SK-N-MC (cell line): Measurements from ENCODE around the gene AANAT.

Experiments
- EZH2 ChIP-seq: fragments of 200-600 bp; sonication (generic); IDR thresholded peaks from one replicate; pipeline ENCODE4 v1.6.1; 2017; ENCODE audit warnings: antibody characterized with exemption
- FOXP2 ChIP-seq: optimal IDR thresholded peaks from 2 replicates; pipeline ENCODE3; 2011; ENCODE audit warnings: mild to moderate bottlenecking, moderate library complexity; ENCODE audit not compliant: insufficient read depth; ENCODE audit errors: extremely low read length, control extremely low read depth
- POLR2AphosphoS5 ChIP-seq: IDR thresholded peaks from 2 replicates; pipeline ENCODE4 v1.6.1; 2012; ENCODE audit warnings: mild to moderate bottlenecking, low read depth, low read length, borderline replicate concordance

DNA sequence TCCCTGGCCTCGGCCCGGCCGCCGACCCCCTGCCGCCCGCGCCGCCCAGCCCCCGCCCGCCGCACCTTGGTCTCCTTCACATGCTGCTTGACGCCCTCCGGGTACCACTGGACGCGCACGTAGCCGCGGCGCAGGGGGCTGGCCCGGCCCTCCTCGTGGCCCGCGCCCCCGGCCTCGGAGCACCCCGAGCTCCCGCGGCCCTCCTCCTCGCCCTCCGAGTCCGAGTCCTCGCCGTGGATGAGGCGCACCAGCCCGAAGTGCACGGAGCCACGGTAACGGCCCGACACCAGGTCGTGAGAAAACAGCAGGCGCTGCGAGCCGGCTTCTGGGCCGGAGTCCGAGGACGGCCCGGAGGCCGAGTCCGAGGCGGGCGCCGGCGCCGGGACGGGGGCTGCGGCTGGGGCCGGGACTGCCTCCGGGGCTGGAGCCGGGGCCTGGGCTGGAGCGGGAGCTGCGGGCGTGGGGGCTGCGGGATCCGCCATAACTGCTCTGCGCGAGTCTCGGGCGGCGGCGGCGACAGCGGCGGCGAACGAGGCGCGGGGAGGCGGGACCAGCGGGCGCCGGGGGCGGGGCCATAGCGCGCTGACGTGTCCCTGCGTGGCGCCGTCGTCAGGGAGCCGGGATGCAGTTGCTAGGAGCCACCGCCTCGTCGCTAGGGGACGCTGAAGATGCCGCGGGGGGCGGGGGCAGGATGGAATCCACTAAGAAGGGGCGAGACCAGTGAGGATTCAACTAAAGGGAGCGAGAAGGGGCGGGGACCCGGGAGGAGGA, 14.6 kb upstream of the AANAT start, which contains the start of gene UBE2O:
- TF ChIP-seq POLR2AphosphoS5 (no peak), EZH2 (no peak), FOXP2 (no peak)
